Lung (tissue), 12 donors: ENCODE results near the gene TANC1. TPM values are rescaled to one million over a fixed set of nuclear protein-coding genes. Genes with fewer than 3 reads are reported as not detected.
A peak's percentile ranks its signal among the peaks of the same experiment; 100 is the strongest.

Experiments
- ATAC-seq: fragments of 200-7000 bp; cut with Tn5 transposase; one replicate; pipeline ENCODE4 v1.9.1; 2020; ENCODE audit warnings: moderate number of reproducible peaks; ENCODE audit not compliant: insufficient read depth, low FRiP score
- DNase-seq, 3 donors: peaks; one replicate each; pipeline ENCODE4 v3.0.0-alpha.2; 2013 to 2017
- H3K27ac ChIP-seq, 2 donors: one replicate each; pipeline ENCODE4 v1.5.1; 2013; ENCODE audit warnings: mild to moderate bottlenecking in 2 of 2, moderate library complexity in 2 of 2, control low read depth in 1 of 2, inconsistent platforms in 1 of 2, low read depth in 1 of 2, low read length in 1 of 2
- H3K27me3 ChIP-seq, 3 donors: one replicate each; pipeline ENCODE4 v1.5.1; 2013; ENCODE audit warnings: low read length in 2 of 3; ENCODE audit not compliant: control insufficient read depth in 3 of 3, insufficient read depth in 3 of 3
- H3K36me3 ChIP-seq, 4 donors: one replicate each; pipeline ENCODE4 v1.5.1; 2013; ENCODE audit warnings: low read length in 4 of 4, mild to moderate bottlenecking in 1 of 4, moderate library complexity in 1 of 4; ENCODE audit not compliant: control insufficient read depth in 4 of 4, insufficient read depth in 4 of 4
- H3K4me1 ChIP-seq, 5 donors: one replicate each; pipeline ENCODE4 v1.5.1; 2013; ENCODE audit warnings: low read length in 5 of 5, mild to moderate bottlenecking in 2 of 5, moderate library complexity in 1 of 5; ENCODE audit not compliant: control insufficient read depth in 5 of 5, insufficient read depth in 5 of 5
- H3K4me3 ChIP-seq: one replicate; pipeline ENCODE4 v1.5.1; 2013; ENCODE audit warnings: mild to moderate bottlenecking, control low read depth, moderate library complexity
- H3K9ac ChIP-seq, 2 donors: one replicate each; pipeline ENCODE4 v1.5.1; 2013; ENCODE audit warnings: low read length in 2 of 2, control low read depth in 1 of 2; ENCODE audit not compliant: insufficient read depth in 1 of 2
- H3K9me3 ChIP-seq, 4 donors: one replicate each; pipeline ENCODE4 v1.5.1; 2013; ENCODE audit warnings: low read length in 3 of 4, mild to moderate bottlenecking in 1 of 4, moderate library complexity in 1 of 4; ENCODE audit not compliant: control insufficient read depth in 4 of 4, insufficient read depth in 3 of 4
- WGBS, 2 donors: extraction: QIAGEN DNeasy Blood & Tissue Kit; methylation state at CpG; one replicate each; pipeline ENCODE4 v1.1.7; 2013; 5-methylcytosine and 5-hydroxymethylcytosine counted together
- polyA plus RNA-seq, 2 donors: library from polyadenylated mRNA; stranded (reverse); fragments of 200-250 nt; gene quantifications; one replicate each; pipeline ENCODE4 v1.2.1, GENCODE V29; 2013
- total RNA-seq, 2 donors: library from RNA; depleted of rRNA in 1 of 2; stranded (reverse); fragments of >200 nt in 1 of 2; gene quantifications; one replicate each; pipeline ENCODE4 v1.2.1, GENCODE V29; 2014 to 2021
- TF ChIP-seq, protein P1 (sequence below): IDR thresholded peaks from 2 replicates; pipeline ENCODE4 v1.5.1; 2012; ENCODE audit warnings: mild to moderate bottlenecking; ENCODE audit errors: control extremely low read depth, extremely low read depth
- donor health status: control.
- donor health status: control.
- donor health status: Bipolar disorder and iron deficiency.
- donor health status: healthy.
- donor health status: DM: yes; HTN: yes; CAD: no.

Gene TANC1
- total and polyA plus RNA-seq, 4 donors, result 14.3 to 99.5 (median 37.3) TPM

DNA sequence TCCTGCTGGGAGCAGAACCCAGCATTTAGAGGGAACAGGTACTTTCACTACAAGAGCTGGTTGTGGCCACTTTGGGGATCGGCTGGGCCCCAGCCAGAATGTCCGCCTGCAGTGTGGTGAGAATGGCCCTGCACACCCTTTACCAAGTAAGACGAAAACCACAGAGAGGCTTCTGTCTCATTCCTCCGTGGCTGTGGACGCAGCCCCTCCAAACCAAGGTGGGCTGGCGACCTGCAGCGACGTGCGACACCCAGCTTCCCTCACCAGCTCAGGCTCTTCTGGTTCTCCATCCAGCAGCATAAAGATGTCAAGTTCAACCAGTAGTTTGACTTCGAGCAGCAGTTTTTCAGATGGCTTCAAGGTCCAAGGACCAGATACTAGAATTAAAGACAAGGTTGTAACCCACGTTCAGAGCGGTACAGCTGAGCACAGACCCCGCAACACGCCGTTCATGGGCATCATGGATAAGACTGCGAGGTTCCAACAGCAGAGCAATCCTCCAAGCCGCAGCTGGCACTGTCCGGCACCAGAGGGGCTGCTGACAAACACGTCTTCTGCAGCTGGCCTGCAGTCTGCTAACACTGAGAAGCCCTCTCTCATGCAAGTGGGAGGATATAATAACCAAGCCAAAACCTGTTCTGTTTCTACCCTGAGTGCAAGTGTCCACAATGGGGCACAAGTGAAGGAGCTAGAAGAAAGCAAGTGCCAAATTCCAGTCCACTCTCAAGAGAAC lies 261.9 kb downstream of the TANC1 start:
- peak overlapping the region in 1 of 2 donors; percentile 57 for H3K27ac ChIP-seq
- H3K4me1 ChIP-seq, result peaks cover 0 to 11% (median 0%) of the 10 kb centered on the region in 5 donors
- H3K9me3 ChIP-seq, result peaks cover 0 to 3% (median 0%) of the 10 kb centered on the region in 4 donors
- H3K36me3 ChIP-seq, result peaks cover 8 to 36% (median 28%) of the 10 kb centered on the region in 4 donors
- ATAC-seq, result no peak
- 89 to 96% methylated on average over 19 of the region's 19 CpGs for WGBS, 2 donors
- no peak for DNase-seq
- H3K4me3 ChIP-seq, result no peak overlapping the region
- H3K27me3 ChIP-seq, result no peaks in the 10 kb centered on the region
- TF ChIP-seq, protein P1, sequence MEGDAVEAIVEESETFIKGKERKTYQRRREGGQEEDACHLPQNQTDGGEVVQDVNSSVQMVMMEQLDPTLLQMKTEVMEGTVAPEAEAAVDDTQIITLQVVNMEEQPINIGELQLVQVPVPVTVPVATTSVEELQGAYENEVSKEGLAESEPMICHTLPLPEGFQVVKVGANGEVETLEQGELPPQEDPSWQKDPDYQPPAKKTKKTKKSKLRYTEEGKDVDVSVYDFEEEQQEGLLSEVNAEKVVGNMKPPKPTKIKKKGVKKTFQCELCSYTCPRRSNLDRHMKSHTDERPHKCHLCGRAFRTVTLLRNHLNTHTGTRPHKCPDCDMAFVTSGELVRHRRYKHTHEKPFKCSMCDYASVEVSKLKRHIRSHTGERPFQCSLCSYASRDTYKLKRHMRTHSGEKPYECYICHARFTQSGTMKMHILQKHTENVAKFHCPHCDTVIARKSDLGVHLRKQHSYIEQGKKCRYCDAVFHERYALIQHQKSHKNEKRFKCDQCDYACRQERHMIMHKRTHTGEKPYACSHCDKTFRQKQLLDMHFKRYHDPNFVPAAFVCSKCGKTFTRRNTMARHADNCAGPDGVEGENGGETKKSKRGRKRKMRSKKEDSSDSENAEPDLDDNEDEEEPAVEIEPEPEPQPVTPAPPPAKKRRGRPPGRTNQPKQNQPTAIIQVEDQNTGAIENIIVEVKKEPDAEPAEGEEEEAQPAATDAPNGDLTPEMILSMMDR, result no peak
- no peak overlapping the region for H3K9ac ChIP-seq

DNA sequence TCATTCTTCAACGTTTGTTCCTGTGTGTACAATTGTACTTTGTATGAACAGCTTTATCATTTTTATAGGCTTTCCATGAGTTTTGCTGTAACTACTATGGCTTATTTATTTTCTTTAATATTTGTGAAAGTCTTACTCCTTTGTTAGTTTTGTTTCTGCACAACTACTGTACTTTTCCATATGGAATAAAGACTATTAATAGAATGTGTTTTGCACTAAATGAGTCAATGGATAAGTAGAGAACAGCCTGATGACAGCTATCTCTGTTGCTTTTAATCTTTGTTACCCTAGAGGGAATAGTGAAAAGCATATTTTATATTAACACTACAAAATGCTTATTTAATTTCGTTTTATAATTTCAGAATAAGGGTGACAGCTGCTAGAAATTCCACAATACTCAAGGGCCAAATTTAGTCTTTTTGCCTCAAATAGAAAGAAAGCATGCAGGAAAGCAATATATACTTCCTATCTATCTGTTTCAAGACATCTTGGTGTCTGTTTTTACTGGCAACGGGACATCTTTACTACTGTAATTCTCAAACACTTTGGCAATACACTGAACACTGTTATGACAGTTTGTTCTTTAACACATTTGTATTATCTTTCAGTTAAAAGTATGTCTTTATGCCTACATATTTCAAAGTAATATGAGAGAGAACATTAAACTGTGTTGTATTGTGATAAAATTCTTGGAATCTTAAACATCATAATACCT lies 264.2 kb downstream of the TANC1 start:
- H3K9ac ChIP-seq, result no peak overlapping the region
- H3K27ac ChIP-seq, result no peak overlapping the region
- peaks cover 0 to 11% (median 0%) of the 10 kb centered on the region in 5 donors for H3K4me1 ChIP-seq
- peaks cover 0 to 3% (median 0%) of the 10 kb centered on the region in 4 donors for H3K9me3 ChIP-seq
- no peak overlapping the region for H3K4me3 ChIP-seq
- WGBS, 2 donors, result 48 to 55% methylated on average over 3 of the region's 3 CpGs
- ATAC-seq (no peak), DNase-seq (no peak)
- TF ChIP-seq, protein P1, result no peak
- H3K27me3 ChIP-seq, result no peaks in the 10 kb centered on the region
- H3K36me3 ChIP-seq, result peaks cover 18 to 33% (median 28%) of the 10 kb centered on the region in 4 donors

DNA sequence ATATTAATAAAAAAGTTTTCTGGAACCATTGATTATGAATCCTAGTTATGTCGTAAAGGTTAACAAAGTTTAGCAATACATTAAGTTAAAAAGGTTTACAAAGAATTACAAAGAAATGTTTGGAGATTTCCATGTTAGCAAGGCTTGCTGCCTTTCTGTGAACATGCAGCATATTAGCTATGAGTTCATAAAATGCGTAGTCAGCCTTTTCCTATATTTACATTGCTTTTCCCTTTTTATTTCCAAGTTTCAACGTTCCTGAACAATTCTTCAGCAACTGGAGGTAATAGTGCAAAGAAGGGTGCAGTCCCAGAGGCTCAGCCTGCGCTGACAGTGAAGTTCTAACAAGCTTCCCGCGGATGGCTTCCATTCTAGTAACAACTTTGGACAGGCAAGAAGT lies 266.4 kb downstream of the TANC1 start:
- ATAC-seq (no peak), DNase-seq (no peak)
- Histone ChIP-seq H3K27me3 (no peaks in the 10 kb centered on the region), H3K4me3 (no peak overlapping the region), H3K4me1 (peaks cover 0 to 6% (median 0%) of the 10 kb centered on the region in 5 donors), H3K9me3 (peaks cover 0 to 3% (median 0%) of the 10 kb centered on the region in 4 donors), H3K36me3 (peaks cover 19 to 28% (median 23%) of the 10 kb centered on the region in 4 donors), H3K27ac (no peak overlapping the region), H3K9ac (no peak overlapping the region)
- 88 to 90% methylated on average over 6 of the region's 6 CpGs for WGBS, 2 donors
- TF ChIP-seq, protein P1, result no peak
